K562 (cell line): ENCODE results near the gene TEAD3. TPM values are rescaled to one million over a fixed set of nuclear protein-coding genes. Genes with fewer than 3 reads are reported as not detected.

Experiments
- ATAC-seq: fragments of 200-7000 bp; cut with Tn5 transposase; 3 replicates; pipeline ENCODE4 v1.9.1; 2020; ENCODE audit warnings: moderate library complexity
- BruUV-seq: library from RNA; stranded (reverse); fragments of 400-500 nt; replicated peaks from 2 replicates; lab custom pipeline; 2021; lab: Mats Ljungman, UMichigan
- CTCF ChIA-PET: fragments of 300-600 bp; formaldehyde crosslinking; extraction: SDS; loops from one replicate; lab custom pipeline; 2021; ENCODE audit warnings: low intra/inter-chr PET ratio; lab: Yijun Ruan, JAX
- POLR2A ChIA-PET: fragments of 300-600, 350-650 bp; sonication (Branson Sonifier 250); formaldehyde crosslinking; extraction: SDS; loops from one replicate; lab custom pipeline; 2021; ENCODE audit warnings: antibody characterized with exemption, inconsistent platforms; lab: Yijun Ruan, JAX
- DNase-seq, 4 experiments: peaks; one replicate each; pipeline versions ENCODE4 v3.0.0 to v3.0.0-alpha.2; 2011 to 2018; ENCODE audit warnings: low spot score in 3 of 4, mixed read lengths in 3 of 4; ENCODE audit errors: extremely low read depth in 1 of 4
- FAIRE-seq: peaks from 2 replicates; lab custom pipeline; 2011; peaks lifted over from hg19 to GRCh38; lab: Jason Lieb, UNC
- H2AFZ ChIP-seq: 2 replicates; pipeline ENCODE4 v1.6.0; 2011; ENCODE audit warnings: low read depth, low read length, control low read depth, inconsistent platforms
- H3K27ac ChIP-seq: fragments of 200-600 bp; 3 replicates; pipeline ENCODE4 v1.8.0; 2011; ENCODE audit warnings: low read depth, mild to moderate bottlenecking, control low read depth, inconsistent platforms, low read length, moderate library complexity, mixed read lengths; ENCODE audit errors: extremely low read depth
- H3K27me3 ChIP-seq, 2 experiments: fragments of 300-600 bp in 1 of 2; 2 replicates in 1 of 2; 3 replicates in 1 of 2; pipeline versions ENCODE4 v1.6.0 to v1.8.0; 2011; ENCODE audit warnings: inconsistent platforms in 2 of 2, low read length in 2 of 2, mild to moderate bottlenecking in 1 of 2, mixed read lengths in 1 of 2, moderate library complexity in 1 of 2; ENCODE audit not compliant: control insufficient read depth in 2 of 2, insufficient read depth in 2 of 2
- H3K36me3 ChIP-seq: fragments of 300-600 bp; 3 replicates; pipeline ENCODE4 v1.8.0; 2011; ENCODE audit warnings: mild to moderate bottlenecking, low read length, inconsistent platforms; ENCODE audit not compliant: control insufficient read depth, insufficient read depth
- H3K4me1 ChIP-seq, 2 experiments: fragments of 200-600 bp in 1 of 2; replicated peaks in 1 of 2; 2 replicates in 1 of 2; 3 replicates in 1 of 2; pipeline versions ENCODE4 v1.5.1 to v1.8.0; 2011; ENCODE audit warnings: inconsistent platforms in 2 of 2, low read length in 2 of 2, mild to moderate bottlenecking in 1 of 2, mixed read lengths in 1 of 2, moderate library complexity in 1 of 2; ENCODE audit not compliant: control insufficient read depth in 2 of 2, insufficient read depth in 2 of 2
- H3K4me2 ChIP-seq: 2 replicates; pipeline ENCODE4 v1.6.1; 2011; ENCODE audit warnings: low read length, control low read depth, inconsistent platforms, mixed read lengths; ENCODE audit not compliant: insufficient read depth
- H3K4me3 ChIP-seq: fragments of 200-600 bp; sonication (generic), shearing (Covaris generic); 2 replicates; pipeline ENCODE4 v1.5.1; 2016; ENCODE audit warnings: control low read depth, inconsistent platforms
- H3K79me2 ChIP-seq: fragments of 200-600 bp; 3 replicates; pipeline ENCODE4 v1.8.0; 2011; ENCODE audit warnings: low read length, inconsistent platforms; ENCODE audit not compliant: control insufficient read depth, insufficient read depth
- H3K9ac ChIP-seq, 2 experiments: 2 replicates each; pipeline versions ENCODE4 v1.6.0 to v1.6.1; 2011; ENCODE audit warnings: low read depth in 2 of 2, low read length in 2 of 2, control low read depth in 1 of 2, inconsistent platforms in 1 of 2, mild to moderate bottlenecking in 1 of 2, mixed read lengths in 1 of 2; ENCODE audit not compliant: insufficient read depth in 1 of 2
- H3K9me1 ChIP-seq: one replicate; pipeline ENCODE4 v1.6.0; 2011; ENCODE audit warnings: inconsistent platforms, mild to moderate bottlenecking, low read length, moderate library complexity; ENCODE audit not compliant: control insufficient read depth, insufficient read depth
- H3K9me3 ChIP-seq: replicated peaks from 2 replicates; pipeline ENCODE4 v1.5.1; 2011; ENCODE audit warnings: low read depth, low read length, inconsistent platforms; ENCODE audit not compliant: control insufficient read depth, insufficient read depth
- H4K20me1 ChIP-seq: replicated peaks from 2 replicates; pipeline ENCODE4 v1.6.1; 2011; ENCODE audit warnings: low read length, inconsistent platforms, mixed read lengths; ENCODE audit not compliant: control insufficient read depth, insufficient read depth
- CC2D1A ChIP-seq: fragments of 450-650 bp; IDR thresholded peaks from 2 replicates; pipeline ENCODE4 v1.6.1; 2017; ENCODE audit warnings: mild to moderate bottlenecking
- CEBPB ChIP-seq: fragments of 450-650 bp; IDR thresholded peaks from 2 replicates; pipeline ENCODE4 v1.6.1; 2016; ENCODE audit warnings: missing genetic modification characterization, missing compliant biosample characterization
- CSDE1 ChIP-seq, 2 experiments: fragments of 450-650 bp; IDR thresholded peaks; 2 replicates each; pipeline ENCODE4 v1.6.1; 2016; ENCODE audit warnings: mild to moderate bottlenecking in 1 of 2
- CTCF ChIP-seq, 3 experiments: IDR thresholded peaks in 2 of 3; conservative IDR thresholded peaks in 1 of 3; 2 replicates each; pipeline ENCODE4 v1.5.1; 2011 to 2012; ENCODE audit warnings: low read length in 3 of 3, mild to moderate bottlenecking in 3 of 3, control low read depth in 2 of 3, improper control_type of control experiment in 1 of 3, inconsistent platforms in 1 of 3, low read depth in 1 of 3, mixed read lengths in 1 of 3, moderate library complexity in 1 of 3; ENCODE audit not compliant: insufficient read depth in 2 of 3
- FOXK1 ChIP-seq: sonication (generic); formaldehyde crosslinking; IDR thresholded peaks from 2 replicates; pipeline ENCODE4 v1.8.0; 2022; ENCODE audit warnings: missing genetic modification reagents, mild to moderate bottlenecking, borderline replicate concordance
- NCOR1 ChIP-seq: fragments of 450-650 bp; IDR thresholded peaks from 2 replicates; pipeline ENCODE4 v1.6.1; 2016; ENCODE audit warnings: mild to moderate bottlenecking, moderate library complexity
- PBX2 ChIP-seq, 2 experiments: IDR thresholded peaks in 1 of 2; conservative IDR thresholded peaks in 1 of 2; 2 replicates each; pipeline ENCODE4 v1.6.1; 2016; ENCODE audit warnings: low read depth in 2 of 2, mild to moderate bottlenecking in 1 of 2, missing compliant biosample characterization in 1 of 2, missing genetic modification characterization in 1 of 2, moderate library complexity in 1 of 2
- RBM15 ChIP-seq: fragments of 200-400 bp; formaldehyde crosslinking; IDR thresholded peaks from 2 replicates; pipeline ENCODE4 v1.6.1; 2018; ENCODE audit warnings: mild to moderate bottlenecking, low read length, moderate library complexity; ENCODE audit not compliant: insufficient read depth
- SRSF1 ChIP-seq: fragments of 200-400 bp; formaldehyde crosslinking; IDR thresholded peaks from 2 replicates; pipeline ENCODE4 v1.6.1; 2017; ENCODE audit warnings: mild to moderate bottlenecking, low read depth, low read length, moderate library complexity
- U2AF2 ChIP-seq: fragments of 200-400 bp; formaldehyde crosslinking; optimal IDR thresholded peaks from 2 replicates; pipeline ENCODE3; 2017; ENCODE audit warnings: low read depth, mild to moderate bottlenecking, low read length
- WGBS: fragments of 100-300 bp; shearing (Covaris generic); methylation state at CpG from one replicate; pipeline ENCODE4 v1.1.6; 2016; ENCODE audit warnings: low coverage, mixed read lengths; ENCODE audit not compliant: insufficient coverage; ENCODE audit errors: missing lambda C conversion rate; 5-methylcytosine and 5-hydroxymethylcytosine counted together
- in situ Hi-C: fragments of 300-500 bp; cut with MboI; formaldehyde crosslinking; loops from 4 replicates; pipeline ENCODE4 v1.15.0; 2018; ENCODE audit warnings: inconsistent platforms, mixed read lengths
- intact Hi-C: fragments of 100-400 bp; cut with micrococcal nuclease; formaldehyde crosslinking; loops from 2 replicates; pipeline ENCODE4 v1.14.2; 2022
- polyA plus RNA-seq, 8 experiments: library from polyadenylated mRNA; depleted of rRNA in 4 of 8; stranded (reverse) in 5 of 8; unstranded in 3 of 8; fragments of >200 nt; fragmentation: Nextera tagmentation in 2 of 8; fragmentation: Illumina TruSeq in 1 of 8; extraction: Ambion mirVana in 2 of 8; extraction: Trizol in 1 of 8; gene quantifications; 2 replicates each; pipeline versions ENCODE4 v1.2.1 to v1.2.3, GENCODE V29; 2011 to 2014; ENCODE audit warnings: inconsistent platforms in 1 of 8, missing spikeins in 1 of 8
- total RNA-seq, 7 experiments: library from RNA; depleted of rRNA in 6 of 7; stranded (reverse); fragments of >200 nt in 6 of 7; fragmentation: Illumina TruSeq in 2 of 7; extraction: Trizol in 2 of 7; gene quantifications; 2 replicates each; pipeline versions ENCODE4 v1.2.1 to v1.2.3, GENCODE V29; 2011 to 2021; ENCODE audit warnings: low replicate concordance in 1 of 7

TEAD3 gene
- total and polyA plus RNA-seq, 9 of the 15 experiments (the other 6 are each of a cell fraction or from before 2014, with no cell fraction given), result 0.63 to 13.2 (median 3.3) TPM

GRCh38 chr6:35449287-35449881 is 47.5 kb downstream of the TEAD3 start (continued):
- TF ChIP-seq CTCF (IDR thresholded peaks at IDR 0.05 in 2 of 3, conservative IDR thresholded peaks at IDR 0.05 in 1 of 3; ENCODE audit: insufficient read depth in 2 of 3, low read depth in 1 of 3, low read length in 3 of 3) (peak; percentile 82 to 97 (median 87)), CC2D1A (peak; percentile 84), NCOR1 (no peak), CEBPB (tag) (peak; percentile 36; the same call in 1 of the 2 replicates)

GRCh38 chr6:35448191-35448590 is 48.7 kb downstream of the TEAD3 start:
- intact Hi-C loops, result loop anchor here (5.0 kb wide), 1 partner anchor 461 kb away; no protein-coding TSS in a partner anchor
- ChIA-PET POLR2A (interaction anchor here (0.5 to 1.6 kb wide), 3 partner anchors 19 to 125 kb away, joined by 3 to 4 read pairs (median 3); no protein-coding TSS in a partner anchor), CTCF (interaction anchor here (1.9 to 3.8 kb wide), 2 partner anchors 106 to 151 kb away, joined by 26 to 33 read pairs; partner anchors contain the start of genes DEF6 and PPARD)
- H3K27me3 ChIP-seq, result peaks cover 14 to 18% of the 10 kb centered on the region in 2 experiments; a peak in 4 of 5 replicates
- ATAC-seq (no peak), DNase-seq (no peak), FAIRE-seq (no peak)
- BruUV-seq, result no TSS peak
- H3K27ac ChIP-seq, result no peak overlapping the region
- no peaks in the 10 kb centered on the region for H3K9me1 ChIP-seq
- in situ Hi-C loops, result no loop called here
- no peaks in the 10 kb centered on the region for H4K20me1 ChIP-seq
- peaks cover 11 to 25% of the 10 kb centered on the region in 2 experiments; a peak in 4 of 5 replicates for H3K4me1 ChIP-seq
- no peaks in the 10 kb centered on the region for H3K36me3 ChIP-seq
- H3K4me3 ChIP-seq, result no peak overlapping the region
- H3K4me2 ChIP-seq, result no peak overlapping the region
- H3K79me2 ChIP-seq, result peaks cover 8% of the 10 kb centered on the region
- 15% methylated on average over 7 of the region's 7 CpGs for WGBS
- no peak overlapping the region for H3K9ac ChIP-seq
- H3K9me3 ChIP-seq, result no peaks in the 10 kb centered on the region
- no peak overlapping the region for H2AFZ ChIP-seq
- TF ChIP-seq RBM15 (no peak), SRSF1 (no peak), PBX2 (CRISPR knock-in tag; IDR thresholded peaks at IDR 0.05; ENCODE audit: low read depth) (no peak), PBX2 (tag; conservative IDR thresholded peaks at IDR 0.05; ENCODE audit: low read depth) (no peak), U2AF2 (no peak), CSDE1 (IDR thresholded peaks at IDR 0.05) (no peak), FOXK1 (CRISPR knock-in tag) (no peak)
